Neuron (in vitro differentiated cells): ENCODE results near the gene DPF3.

Source experiments
- H2AFZ ChIP-seq: one replicate; pipeline ENCODE4 v1.6.1; 2013; ENCODE audit warnings: low read depth, mild to moderate bottlenecking, inconsistent platforms, low read length, moderate library complexity
- H3K27me3 ChIP-seq: one replicate; pipeline ENCODE4 v1.6.1; 2013; ENCODE audit warnings: low read length; ENCODE audit not compliant: insufficient read depth
- H3K36me3 ChIP-seq: one replicate; pipeline ENCODE4 v1.6.1; 2013; ENCODE audit warnings: low read length; ENCODE audit not compliant: insufficient read depth
- H3K4me1 ChIP-seq: one replicate; pipeline ENCODE4 v1.6.1; 2013; ENCODE audit warnings: low read length; ENCODE audit not compliant: insufficient read depth
- H3K4me3 ChIP-seq: 2 replicates; pipeline ENCODE4 v1.5.1; 2013; ENCODE audit warnings: mild to moderate bottlenecking, low read length, moderate library complexity
- H3K9me3 ChIP-seq: one replicate; pipeline ENCODE4 v1.6.1; 2013; ENCODE audit warnings: low read length

Gene DPF3

GRCh38 chr14:72774894-72775620, 118.8 kb downstream of the DPF3 start:
- Histone ChIP-seq H3K36me3 (no peaks in the 10 kb centered on the region), H3K9me3 (no peaks in the 10 kb centered on the region), H3K27me3 (no peaks in the 10 kb centered on the region)

DNA sequence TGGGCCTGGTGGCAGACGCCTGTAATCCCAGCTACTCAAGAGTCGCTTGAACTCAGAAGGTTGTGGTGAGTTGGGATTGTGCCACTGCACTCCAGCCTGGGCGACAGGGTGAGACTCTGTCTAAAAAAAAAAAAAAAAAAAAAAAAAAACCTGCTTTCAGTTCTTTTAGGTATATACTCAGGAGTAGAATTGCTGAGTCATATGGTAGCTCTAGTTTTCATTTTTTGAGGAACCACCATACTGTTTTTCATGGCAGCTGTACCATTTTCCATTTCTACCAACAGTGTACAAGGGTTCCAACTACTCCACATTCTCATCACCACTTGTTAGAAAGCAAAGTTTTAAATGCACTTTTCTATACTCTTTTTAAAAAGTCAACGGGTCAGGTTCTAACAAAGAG, 119.8 kb downstream of the DPF3 start:
- Histone ChIP-seq H2AFZ (no peak overlapping the region), H3K27me3 (no peaks in the 10 kb centered on the region), H3K9me3 (no peaks in the 10 kb centered on the region), H3K4me1 (no peaks in the 10 kb centered on the region), H3K36me3 (no peaks in the 10 kb centered on the region), H3K4me3 (no peak overlapping the region)

More at GRCh38 chr14:72774894-72775620, 118.8 kb downstream of the DPF3 start:
- Histone ChIP-seq H3K4me1 (no peaks in the 10 kb centered on the region), H2AFZ (no peak overlapping the region), H3K4me3 (no peak overlapping the region)

- Histone ChIP-seq H3K36me3 (no peaks in the 10 kb centered on the region), H2AFZ (no peak overlapping the region), H3K4me3 (no peak overlapping the region), H3K27me3 (no peaks in the 10 kb centered on the region), H3K9me3 (no peaks in the 10 kb centered on the region), H3K4me1 (no peaks in the 10 kb centered on the region)
Measured at GRCh38 chr14:72771561-72771960, 122.3 kb downstream of the DPF3 start.

DNA sequence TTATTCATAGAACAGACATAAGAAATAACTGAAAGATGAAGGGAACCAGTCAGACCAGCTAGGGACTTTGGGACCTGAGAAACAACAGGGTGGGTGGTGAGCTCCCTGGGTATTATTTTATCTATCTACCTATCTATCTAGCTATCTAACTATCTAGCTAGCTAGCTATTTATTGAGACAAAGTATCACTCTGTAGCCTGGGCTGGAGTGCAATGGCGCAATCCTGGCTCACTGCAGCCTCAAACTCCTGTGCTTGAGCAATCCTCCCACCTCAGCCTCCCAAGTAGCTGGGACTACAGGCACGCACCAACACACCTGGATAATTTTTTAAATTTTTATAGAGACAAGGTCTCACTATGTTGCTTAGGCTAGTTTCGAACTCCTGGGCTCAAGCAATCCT, 127.6 kb downstream of the DPF3 start:
- Histone ChIP-seq H3K27me3 (no peaks in the 10 kb centered on the region), H3K4me3 (no peak overlapping the region), H2AFZ (no peak overlapping the region), H3K9me3 (no peaks in the 10 kb centered on the region), H3K36me3 (no peaks in the 10 kb centered on the region), H3K4me1 (no peaks in the 10 kb centered on the region)

GRCh38 chr14:72763892-72764291, 130.0 kb downstream of the DPF3 start:
- no peaks in the 10 kb centered on the region for H3K27me3 ChIP-seq
- no peak overlapping the region for H2AFZ ChIP-seq
- no peaks in the 10 kb centered on the region for H3K4me1 ChIP-seq
- peaks cover 3% of the 10 kb centered on the region for H3K9me3 ChIP-seq
- no peak overlapping the region for H3K4me3 ChIP-seq
- no peaks in the 10 kb centered on the region for H3K36me3 ChIP-seq

DNA sequence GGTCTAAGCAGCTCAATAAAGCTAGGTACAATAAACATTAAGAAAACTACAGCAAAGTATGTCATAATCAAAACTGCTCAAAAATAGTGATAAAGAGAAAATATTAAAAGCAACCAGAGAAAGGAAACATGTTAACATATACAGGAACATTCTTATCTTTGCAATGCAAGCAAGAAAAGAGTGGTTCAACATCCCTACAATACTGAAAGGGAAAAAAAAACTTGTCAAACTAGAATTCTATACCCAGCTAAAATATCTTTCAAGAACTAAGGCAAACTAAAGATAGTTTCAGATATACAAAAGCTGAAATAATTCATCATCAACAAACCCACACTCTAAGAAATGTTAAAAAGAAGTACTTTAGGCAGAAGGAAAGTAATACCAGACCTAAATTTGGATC, 134.2 kb downstream of the DPF3 start:
- no peak overlapping the region for H2AFZ ChIP-seq

DNA sequence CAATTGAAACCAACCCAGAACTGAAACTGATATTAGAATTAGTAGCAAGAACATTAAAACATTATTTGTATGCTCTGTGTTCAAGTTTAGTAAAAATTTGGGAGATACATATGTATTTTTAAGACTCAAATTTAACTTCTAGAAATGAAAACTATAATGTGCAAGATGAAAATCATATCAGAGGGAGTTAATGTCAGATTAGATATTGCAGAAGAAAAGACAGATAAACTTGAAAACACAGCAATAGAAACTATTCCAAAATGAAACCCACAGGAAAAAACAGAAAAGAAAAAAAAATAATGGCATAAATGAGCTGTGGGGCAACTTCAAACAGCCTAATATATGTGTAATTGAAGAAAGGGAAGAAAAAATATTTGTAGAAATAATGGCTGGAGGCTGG, 134.9 kb downstream of the DPF3 start:
- no peaks in the 10 kb centered on the region for H3K4me1 ChIP-seq
- no peaks in the 10 kb centered on the region for H3K27me3 ChIP-seq
- no peak overlapping the region for H2AFZ ChIP-seq
- H3K9me3 ChIP-seq = peaks cover 3% of the 10 kb centered on the region
- no peaks in the 10 kb centered on the region for H3K36me3 ChIP-seq
- H3K4me3 ChIP-seq = no peak overlapping the region

More for the DNA sequence above, 134.2 kb downstream of the DPF3 start:
- no peaks in the 10 kb centered on the region for H3K36me3 ChIP-seq
- H3K4me1 ChIP-seq = no peaks in the 10 kb centered on the region
- H3K27me3 ChIP-seq = no peaks in the 10 kb centered on the region
- H3K4me3 ChIP-seq = no peak overlapping the region
- peaks cover 3% of the 10 kb centered on the region for H3K9me3 ChIP-seq

- Histone ChIP-seq H2AFZ (no peak overlapping the region), H3K36me3 (no peaks in the 10 kb centered on the region), H3K4me1 (no peaks in the 10 kb centered on the region), H3K9me3 (peaks cover 3% of the 10 kb centered on the region), H3K4me3 (no peak overlapping the region), H3K27me3 (no peaks in the 10 kb centered on the region)
Measured at GRCh38 chr14:72758420-72758819, 135.5 kb downstream of the DPF3 start.

GRCh38 chr14:72756967-72757366, 136.9 kb downstream of the DPF3 start:
- no peak overlapping the region for H3K4me3 ChIP-seq
- H3K9me3 ChIP-seq = peaks cover 3% of the 10 kb centered on the region

GRCh38 chr14:72755766-72756165, 138.1 kb downstream of the DPF3 start:
- Histone ChIP-seq H3K4me1 (no peaks in the 10 kb centered on the region), H3K9me3 (peaks cover 3% of the 10 kb centered on the region), H3K4me3 (no peak overlapping the region), H3K36me3 (no peaks in the 10 kb centered on the region), H2AFZ (no peak overlapping the region), H3K27me3 (no peaks in the 10 kb centered on the region)

More at GRCh38 chr14:72756967-72757366, 136.9 kb downstream of the DPF3 start:
- H3K36me3 ChIP-seq = no peaks in the 10 kb centered on the region
- no peak overlapping the region for H2AFZ ChIP-seq
- H3K27me3 ChIP-seq = no peaks in the 10 kb centered on the region
- H3K4me1 ChIP-seq = no peaks in the 10 kb centered on the region

DNA sequence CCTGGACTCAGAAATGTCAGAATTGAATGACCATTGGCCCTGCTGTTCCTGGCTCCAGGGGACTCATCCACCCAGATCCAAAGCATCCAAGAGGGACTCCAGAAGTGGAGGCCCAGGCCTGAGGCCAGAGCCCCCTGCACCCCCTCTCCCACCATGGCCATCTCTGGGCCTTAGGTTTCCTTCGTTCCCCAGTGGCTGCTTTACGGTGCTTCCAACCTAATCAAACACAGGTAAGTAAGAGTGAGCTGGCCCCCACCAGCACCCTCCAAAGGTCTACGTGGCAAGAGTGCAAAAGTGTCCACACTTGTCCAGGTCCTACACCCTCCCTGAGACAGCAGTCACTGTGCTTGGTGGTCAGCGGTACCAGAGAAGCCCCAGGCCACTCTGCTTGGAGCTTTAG, 139.0 kb downstream of the DPF3 start:
- Histone ChIP-seq H3K27me3 (no peaks in the 10 kb centered on the region), H3K36me3 (no peaks in the 10 kb centered on the region), H3K9me3 (no peaks in the 10 kb centered on the region), H3K4me3 (no peak overlapping the region), H2AFZ (no peak overlapping the region), H3K4me1 (no peaks in the 10 kb centered on the region)

DNA sequence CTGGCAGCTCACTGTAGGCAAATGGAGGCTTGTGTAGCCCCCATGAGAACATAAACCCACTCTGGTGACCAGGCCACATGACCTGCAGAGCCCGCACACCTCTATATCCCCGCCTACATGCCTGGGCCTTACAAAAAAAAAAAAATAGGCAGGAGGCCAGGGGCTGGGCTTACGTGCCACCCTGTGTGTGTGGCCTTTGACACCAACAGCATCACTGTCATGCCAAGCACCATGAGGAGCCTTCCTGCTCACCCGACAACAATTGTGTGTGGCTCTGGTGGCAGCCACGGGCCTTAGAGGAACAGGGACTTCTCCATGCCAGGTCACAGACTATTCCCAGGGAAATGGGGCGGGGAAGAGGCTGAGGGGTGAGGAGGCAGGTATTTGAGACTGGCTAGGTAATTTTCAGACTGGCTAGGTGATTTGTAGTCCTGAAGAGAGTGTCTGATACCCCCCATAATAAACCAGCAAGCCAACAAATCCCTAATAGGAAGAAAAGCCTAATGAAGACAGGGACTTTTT, 140.0 kb downstream of the DPF3 start:
- Histone ChIP-seq H3K36me3 (no peaks in the 10 kb centered on the region), H2AFZ (no peak overlapping the region), H3K9me3 (no peaks in the 10 kb centered on the region), H3K4me3 (no peak overlapping the region), H3K4me1 (no peaks in the 10 kb centered on the region), H3K27me3 (no peaks in the 10 kb centered on the region)

DNA sequence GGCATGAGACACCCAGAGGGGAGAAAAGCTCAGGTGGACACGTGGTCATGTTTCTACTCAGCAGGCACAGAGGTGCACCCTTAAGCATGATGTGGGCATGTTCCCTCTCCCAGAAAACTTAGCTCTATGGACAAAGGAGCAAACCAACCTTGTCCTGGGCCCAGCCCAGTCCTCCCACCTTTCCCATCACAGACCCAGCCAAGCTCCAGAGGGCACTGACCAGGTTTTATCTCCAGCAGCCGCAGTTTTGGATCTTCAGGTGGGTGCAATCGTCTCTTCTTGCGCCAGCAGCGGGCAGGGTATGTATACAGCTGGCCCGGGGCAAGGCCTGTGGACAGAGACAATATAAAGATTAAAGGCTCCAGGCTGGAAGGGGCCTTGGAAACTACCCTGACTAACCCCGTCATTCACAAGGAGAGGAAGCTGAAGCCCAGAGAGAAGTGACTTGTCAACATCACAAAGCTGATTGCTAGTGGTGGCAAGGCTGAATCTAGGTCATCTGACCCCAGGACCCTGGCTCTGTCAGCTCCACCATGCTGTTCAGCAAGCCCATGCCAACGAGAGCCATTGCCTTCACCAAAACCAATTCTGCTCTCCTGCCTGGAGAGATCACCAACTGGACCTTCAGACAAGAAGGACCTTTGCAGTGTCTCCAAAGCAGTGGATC, 140.7 kb downstream of the DPF3 start:
- Histone ChIP-seq H2AFZ (no peak overlapping the region), H3K27me3 (no peaks in the 10 kb centered on the region), H3K4me3 (no peak overlapping the region), H3K9me3 (no peaks in the 10 kb centered on the region), H3K36me3 (no peaks in the 10 kb centered on the region), H3K4me1 (no peaks in the 10 kb centered on the region)
